HG03575 (cell line): Measurements from ENCODE around the gene ZNF106.
A peak's percentile ranks its signal among the peaks of the same experiment; 100 is the strongest.

ENCODE experiments used
- ATAC-seq: cut with Tn5 transposase; IDR thresholded peaks from one replicate; pipeline ENCODE4 v1.9.1; 2021; ENCODE audit not compliant: unreplicated experiment, insufficient number of reproducible peaks, low FRiP score; ENCODE audit errors: extremely low read depth

ZNF106 gene

DNA sequence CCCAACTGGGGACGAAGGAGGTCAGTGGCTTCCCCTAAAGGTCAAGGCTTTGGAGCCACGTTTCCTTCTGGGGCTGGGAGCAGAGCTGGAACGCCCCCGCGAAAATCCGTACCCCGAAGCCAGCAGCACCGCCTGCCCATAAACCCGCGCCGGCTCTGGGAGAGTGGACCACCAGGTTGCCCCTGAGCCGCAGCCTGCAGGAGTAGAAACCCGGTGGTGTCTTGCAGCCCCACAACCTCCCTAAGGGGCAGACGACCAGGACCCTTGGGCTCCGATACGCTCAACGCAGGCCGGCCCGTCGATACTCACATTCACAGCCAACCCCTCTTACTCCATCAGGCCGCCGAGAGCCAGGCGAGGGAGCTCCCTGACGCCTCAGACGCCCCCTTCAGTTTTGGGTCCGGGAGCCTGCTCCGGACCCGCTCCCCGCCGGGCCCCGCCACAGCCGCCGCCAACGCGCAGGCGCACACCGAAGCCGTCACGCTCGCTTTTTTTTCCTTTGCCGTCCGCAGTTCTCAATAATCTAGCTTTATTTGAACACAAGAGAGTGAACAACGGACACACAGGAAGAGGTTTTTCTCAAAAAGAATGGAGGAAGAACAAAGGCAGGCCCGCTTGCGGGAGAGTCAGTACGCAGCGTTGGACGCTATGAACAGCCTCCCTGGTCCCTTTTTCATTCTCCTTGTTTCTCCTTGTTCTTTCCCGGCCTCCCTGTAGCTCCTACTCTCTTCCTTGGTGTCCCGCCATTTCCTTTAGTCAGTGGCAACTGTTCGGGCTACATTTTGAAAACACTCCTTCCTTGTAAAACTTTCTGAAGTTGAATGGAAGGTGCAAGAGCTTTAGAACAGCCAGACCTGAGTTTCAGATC lies at the start of gene ZNF106:
TSS of gene ZNF106 (minus strand) at position 471 of the 868 bp plus-strand sequence. CDS start 18,852 bp downstream, outside the sequence.
- ATAC-seq, result no peak

DNA sequence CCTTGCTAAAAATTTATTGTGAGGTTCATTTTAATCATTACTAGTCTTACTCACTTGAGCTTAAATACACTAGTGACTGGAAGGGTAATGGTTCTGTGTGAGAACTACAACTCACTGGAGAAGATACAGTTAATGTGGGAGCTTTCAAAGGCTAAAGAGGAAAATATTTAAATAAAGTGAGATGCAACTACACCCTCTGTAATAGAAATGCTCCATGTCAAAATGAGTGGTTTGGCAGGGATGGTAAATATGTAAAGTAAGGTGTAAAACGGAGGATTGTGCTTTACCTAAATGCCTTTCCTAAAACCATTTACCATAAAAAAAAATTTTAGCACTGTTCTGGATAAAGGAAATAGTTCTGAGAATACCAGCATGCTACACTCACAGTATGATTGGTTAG lies 42.3 kb upstream of the ZNF106 start:
- ATAC-seq, result no peak

DNA sequence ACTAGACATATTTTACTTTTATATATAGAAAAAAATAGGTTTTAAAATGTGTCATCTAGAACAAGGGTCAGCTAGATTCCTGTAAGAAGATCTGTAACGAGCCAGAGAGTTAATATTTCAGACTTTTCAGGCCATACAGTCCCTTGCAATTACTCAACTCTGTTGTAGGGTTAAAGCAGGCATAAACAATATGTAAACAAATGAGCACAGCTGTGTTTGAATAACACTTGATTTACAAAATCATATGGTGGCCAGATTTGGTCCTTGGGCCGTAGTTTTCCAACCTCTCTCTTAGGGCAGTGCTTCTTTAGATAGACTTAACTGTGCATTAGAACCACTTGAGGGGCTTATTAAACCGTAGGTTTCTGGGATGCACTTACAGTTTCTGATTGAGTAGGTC lies 38.0 kb upstream of the ZNF106 start:
- ATAC-seq, result no peak

DNA sequence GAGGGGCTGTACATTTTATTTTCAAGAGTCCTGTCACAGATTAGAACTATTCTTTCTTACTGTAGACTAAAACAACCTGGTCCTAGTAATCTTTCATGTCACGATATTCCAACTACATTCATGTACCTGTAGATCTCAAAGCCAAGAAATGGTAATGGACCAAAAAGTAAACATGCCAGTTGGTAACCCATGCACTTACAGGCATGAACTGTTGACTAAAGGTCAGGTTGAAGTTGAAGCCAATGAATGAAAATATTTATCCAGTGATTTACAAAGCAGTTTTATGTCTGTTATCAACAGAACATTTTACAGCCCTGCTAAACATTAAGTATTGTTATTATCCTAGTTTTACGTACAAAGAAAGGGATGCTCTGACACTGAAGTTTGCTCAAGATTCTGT lies 32.4 kb upstream of the ZNF106 start:
- no peak for ATAC-seq

DNA sequence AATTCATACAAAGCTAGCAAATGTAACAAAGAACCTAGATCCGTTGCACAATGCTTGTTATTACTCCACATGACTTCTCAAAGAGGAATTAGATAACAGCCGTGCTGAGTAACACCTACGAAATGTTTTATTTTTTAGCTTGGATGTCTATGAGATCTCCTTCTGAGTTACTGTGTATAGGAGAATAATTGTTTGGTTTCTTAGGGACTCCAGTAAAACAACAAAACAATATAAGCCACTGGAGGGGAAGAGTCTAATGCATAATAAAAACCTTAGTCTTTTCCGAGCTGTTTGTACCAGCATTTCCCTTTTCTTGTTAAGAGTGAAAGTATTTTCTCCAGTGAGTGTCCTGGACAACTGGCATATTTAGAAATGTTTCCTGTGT lies 20.1 kb upstream of the ZNF106 start:
- no peak for ATAC-seq

DNA sequence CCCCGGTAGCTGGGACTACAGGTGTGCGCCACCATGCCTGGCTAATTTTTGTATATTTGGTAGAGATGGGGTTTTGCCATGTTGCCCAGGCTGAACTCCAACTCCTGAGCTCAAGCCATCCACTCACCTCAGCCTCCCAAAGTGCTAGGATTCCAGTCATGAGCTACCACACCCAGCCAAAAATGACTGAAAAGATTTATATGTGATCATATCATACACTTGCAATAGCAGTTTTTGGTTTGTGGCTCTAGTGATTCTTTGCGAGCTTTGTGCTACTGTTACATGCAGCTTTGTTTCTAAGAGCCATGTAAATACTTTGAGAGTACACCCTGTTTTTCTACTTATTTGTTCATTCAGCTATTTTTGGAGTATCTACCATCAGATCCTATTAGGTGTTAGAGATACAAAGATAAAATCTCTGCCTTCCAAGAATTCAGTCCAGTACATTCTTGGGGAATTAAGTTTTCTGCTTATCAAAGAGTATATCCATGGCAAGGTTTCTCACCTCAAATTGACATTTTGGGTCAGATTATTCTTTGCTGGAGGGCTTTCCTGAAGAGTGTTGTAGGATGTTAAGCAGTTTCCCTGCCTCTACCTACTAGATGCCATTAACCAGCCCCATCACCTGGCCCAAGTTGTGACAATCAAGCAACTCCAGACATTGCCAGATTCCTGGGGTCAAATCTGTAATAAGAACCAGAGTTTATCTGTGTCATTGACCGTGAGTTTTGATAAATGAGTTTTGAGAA lies 19.5 kb upstream of the ZNF106 start:
- no peak for ATAC-seq

DNA sequence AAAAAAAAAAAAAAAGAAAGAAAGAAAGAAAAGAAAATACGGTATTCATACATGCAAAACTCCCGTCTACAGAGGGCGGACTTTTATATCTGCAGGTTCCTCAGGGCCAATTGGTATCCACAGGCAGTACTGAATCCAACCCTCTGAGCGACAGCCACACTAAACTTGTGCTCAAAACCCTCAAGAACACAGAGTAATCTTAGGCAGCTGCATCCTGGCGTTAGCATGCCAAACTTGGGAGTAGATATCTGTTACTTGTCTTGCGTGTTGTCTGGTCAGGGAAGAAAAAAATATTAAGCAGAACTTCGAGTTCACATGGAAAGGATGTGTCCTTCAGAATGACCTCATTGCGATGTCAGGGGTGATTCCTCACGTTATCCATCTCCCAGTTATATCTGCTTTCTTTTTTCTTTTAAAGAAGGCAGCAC lies 17.3 kb upstream of the ZNF106 start:
- ATAC-seq, result no peak

DNA sequence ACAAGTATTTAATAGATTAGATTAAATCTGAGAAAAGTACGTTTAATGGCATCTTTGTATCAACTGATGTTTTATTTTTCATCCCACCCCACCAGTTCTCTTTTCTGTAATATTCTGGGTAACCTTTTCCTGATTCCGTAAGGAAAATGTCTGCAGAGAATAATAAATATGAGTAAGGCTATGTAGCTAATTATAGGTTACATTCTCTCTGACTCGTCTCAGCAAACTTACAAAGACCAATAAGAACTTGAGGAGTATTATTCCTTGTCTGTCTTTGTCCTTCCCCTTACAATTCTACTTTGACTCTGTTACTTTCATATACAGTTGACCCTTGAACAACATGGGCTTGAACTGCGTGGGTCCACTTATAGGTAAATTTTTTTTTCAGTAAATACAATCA lies 16.6 kb upstream of the ZNF106 start:
- ATAC-seq, result no peak

DNA sequence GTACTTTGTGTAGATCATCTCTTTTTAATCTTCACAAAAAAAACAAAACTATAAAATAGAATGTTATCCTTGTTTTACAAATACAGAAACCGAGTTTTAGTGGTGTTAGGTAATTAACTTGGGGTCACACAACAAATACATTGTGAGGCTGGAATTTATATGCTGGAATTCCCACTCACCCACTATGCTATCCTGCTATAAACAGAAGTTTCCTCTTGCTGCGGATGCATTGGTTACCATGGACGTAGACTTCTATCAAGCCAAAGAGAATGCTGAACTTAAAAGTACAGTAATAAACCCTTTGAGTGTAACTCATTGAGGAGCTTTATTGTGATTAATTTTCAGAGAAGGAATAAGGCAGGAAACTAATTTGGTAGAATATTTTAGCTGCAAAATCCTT lies 13.7 kb upstream of the ZNF106 start:
- peak; percentile 7 for ATAC-seq

DNA sequence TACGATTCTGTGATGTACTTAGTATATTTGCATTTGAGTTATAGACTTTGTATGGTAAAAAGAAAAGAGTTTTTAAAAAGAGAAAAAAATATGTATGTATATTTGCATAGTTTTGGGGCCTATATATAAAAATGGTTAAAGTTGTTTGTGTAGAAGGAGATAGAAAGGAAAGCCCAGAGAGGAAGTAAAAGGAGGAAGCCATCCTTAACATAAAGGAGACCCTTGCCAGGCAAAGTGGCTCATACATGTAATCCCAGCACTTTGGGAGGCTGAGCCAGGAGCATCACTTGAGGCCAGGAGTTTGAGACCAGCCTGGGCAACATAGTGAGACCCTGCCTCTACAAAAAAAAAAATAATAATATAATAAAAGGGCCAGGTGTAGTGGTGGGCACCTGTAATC lies 12.9 kb upstream of the ZNF106 start:
- ATAC-seq, result no peak

DNA sequence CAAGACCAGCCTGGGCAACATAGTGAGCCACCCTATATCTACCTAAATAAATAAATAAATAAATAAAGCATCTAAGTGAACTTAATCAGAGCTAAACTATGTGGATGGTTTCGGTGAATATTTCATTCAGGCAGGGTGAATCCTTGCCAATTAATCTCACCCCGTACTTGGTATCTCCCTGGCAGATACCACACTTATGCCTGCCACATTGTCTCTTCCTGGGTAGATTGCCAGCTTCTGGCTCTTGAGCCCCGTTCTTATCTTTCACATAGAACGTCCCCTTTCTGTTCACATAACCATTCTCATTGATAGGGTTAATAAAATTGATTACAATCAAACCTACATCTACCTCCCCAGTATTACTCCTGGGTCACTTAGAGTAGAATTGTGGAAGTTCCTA lies 11.5 kb upstream of the ZNF106 start:
- no peak for ATAC-seq

DNA sequence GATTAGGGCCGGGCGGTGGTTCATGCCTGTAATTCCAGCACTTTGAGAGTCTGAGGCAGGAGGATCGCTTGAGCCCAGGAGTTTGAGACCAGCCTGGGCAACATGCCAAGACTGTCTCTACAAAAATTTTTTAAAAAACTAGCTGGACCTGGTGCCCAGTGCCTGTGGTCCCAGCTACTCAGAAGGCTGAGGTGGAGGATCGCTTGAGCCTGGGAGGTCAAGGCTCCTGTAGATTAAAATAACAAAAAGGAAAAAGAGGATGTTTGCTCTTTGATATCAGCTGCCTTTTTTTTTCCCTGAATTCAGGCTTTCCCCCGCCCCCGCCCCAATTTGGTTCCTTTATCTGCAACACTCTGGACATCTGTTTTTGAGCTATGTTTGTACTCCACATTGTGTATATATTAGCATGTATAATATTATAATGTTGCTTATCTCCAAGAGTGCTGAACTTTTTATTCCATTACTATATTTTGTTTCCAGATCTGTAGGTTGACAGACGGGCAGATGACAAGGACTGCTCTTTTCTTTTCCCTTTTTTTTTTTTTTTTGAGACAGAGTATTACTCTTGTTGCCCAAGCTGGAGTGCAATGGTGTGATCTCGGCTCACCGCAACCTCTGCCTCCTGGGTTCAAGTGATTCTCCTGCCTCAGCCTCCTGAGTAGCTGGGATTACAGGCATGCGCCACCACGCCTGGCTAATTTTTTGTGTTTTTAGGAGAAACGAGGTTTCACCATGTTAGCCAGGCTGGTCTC lies 9.1 kb upstream of the ZNF106 start:
- no peak for ATAC-seq

DNA sequence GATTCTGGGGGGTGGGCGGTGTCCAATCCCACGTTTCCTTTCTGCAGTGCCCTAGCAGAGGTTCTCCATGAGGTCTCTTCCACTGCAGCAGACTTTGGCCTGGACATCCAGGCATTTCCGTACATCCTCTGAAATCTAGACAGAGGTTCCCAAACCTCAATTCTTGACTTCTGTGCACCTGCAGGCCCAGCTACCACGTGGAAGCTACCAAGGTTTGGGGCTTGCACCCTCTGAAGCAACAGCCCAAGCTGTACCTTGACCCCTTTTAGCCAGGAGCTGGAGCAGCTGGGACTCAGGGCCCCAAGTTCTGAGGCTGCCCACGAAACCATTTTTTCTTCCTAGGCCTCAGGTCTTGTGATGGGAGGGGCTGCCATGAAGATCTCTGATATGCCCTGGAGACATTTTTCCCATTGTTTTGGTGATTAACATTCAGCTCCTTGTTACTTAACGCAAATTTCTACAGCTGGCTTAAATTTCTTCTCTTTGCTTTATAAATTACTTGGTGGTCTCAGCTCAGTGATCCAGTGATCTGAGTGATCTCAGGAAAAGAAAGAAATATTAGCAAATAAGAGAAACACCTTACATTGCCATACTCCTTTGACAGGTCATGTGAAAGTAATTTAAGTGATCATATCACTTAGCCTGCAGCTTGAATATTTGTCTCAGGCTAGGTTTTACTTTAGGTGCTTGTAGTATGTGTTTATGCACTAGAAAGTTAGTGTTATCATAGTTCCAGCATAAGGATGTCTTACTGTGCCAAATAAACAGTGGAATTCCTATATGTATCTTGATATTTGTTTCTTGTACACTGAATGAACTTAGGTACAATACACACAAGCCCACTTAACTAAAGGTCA lies 7.5 kb upstream of the ZNF106 start:
- no peak for ATAC-seq

DNA sequence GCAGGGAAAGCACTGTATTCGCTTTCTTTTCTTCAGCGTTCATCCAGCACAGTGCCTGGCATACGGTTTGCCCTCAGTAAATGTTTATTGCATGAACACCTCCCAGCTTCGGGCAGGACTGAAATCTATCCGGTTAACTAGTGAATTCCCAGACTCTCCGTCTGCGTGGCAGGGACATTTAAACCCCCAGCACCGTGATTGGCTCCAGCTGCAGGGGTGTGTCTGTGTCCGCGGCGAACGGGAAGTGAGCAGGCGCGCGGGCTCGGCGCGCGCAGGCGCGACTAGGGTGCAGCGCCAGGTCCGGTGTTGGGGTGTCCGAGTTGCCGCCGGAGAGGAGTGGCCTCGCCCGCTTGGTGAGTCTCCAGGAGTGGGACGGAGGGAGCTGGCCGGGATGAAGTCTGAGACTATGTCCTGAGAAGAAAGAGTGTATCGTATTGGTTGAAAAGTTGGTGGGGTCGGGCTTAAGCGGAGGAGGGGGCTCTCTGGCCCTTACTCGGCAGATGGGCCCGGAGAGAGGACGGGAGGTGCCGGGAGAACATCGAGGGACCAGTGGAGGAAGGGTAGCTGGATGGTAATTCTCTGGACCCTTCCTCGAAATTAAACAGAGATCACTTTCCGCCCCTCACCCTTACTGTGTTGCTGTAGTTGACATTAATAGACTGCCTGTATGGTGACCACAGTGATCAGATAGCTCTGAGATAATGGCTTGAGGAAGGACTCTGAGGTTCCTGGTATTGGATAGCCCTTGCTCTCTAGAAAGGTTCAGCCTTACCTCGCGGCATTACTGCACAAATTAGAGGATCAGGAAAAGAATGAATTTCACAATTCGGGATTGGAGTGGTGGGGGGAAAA lies 4.6 kb upstream of the ZNF106 start, which contains the start of gene SNAP23:
TSS of gene SNAP23 (plus strand) at position 274 of the 852 bp plus-strand sequence. CDS start 16,213 bp downstream, outside the sequence.
- ATAC-seq, result no peak

DNA sequence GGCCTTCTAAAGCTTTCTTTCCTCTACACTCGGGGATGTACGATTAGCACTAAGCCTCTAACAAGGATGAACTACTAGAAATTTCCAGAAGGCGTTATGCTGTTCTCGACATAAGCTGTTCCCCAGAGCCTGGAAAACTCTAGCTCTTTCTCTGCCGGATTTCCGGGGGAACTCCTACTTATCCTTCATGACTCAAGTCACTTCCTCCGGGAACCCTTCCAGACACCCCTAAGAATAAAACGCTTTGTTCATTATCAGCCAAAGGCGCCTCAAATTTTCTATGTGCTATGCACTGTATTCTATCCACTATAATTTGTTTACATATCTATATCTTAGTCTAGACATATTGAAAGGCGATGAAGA lies 4.0 kb upstream of the ZNF106 start:
- no peak for ATAC-seq

DNA sequence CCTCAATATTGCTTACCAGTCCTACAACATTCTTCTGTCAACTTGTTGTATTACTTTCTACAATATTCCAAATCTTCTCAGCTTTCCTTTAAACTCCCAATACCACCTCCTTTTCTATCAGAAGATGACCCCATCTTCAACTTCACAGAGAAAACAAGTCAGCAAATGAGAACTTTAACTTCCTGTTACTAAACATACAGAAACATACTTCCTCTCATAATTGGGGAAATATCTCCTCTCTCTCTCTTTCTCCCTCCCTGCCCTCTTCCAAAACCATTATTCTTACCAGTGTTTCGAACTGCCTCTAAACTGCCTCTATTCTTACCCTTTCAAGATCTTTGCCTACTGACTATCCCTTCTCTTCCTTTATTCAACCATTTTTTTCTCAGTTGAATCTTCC lies 2.7 kb upstream of the ZNF106 start:
- ATAC-seq, result no peak

DNA sequence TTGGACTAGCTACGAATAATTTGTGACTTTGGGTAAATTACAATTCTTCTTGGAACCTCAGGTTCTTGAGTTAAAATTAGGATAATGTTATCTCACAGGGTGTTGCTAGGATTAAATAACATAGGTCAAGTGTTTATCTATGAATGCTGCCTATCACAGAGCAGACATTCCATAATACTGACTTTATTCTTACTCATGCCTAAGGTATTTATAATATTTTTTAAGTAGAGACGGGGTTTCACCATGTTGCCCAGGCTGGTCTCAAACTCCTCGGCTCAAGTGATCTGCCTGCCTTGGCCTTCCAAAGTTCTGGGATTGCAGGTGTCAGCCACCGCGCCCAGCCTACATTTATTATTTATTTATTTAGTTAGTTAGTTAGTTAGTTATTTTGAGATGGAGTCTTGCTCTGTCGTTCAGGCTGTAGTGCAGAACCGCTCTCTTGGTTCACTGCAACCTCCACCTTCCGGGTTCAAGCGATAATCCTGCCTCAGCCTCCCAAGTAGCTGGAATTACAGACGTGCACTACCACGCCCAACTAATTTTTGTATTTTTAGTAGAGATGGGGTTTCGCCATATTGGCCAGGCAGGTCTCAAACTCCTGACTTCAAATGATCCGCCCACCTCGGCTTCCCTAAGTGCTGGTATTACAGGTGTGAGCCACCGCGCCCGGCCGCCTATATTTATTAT lies 741 bp upstream of the ZNF106 start:
- ATAC-seq, result no peak
